Measurements from ENCODE around the gene TMEM72.

DNA sequence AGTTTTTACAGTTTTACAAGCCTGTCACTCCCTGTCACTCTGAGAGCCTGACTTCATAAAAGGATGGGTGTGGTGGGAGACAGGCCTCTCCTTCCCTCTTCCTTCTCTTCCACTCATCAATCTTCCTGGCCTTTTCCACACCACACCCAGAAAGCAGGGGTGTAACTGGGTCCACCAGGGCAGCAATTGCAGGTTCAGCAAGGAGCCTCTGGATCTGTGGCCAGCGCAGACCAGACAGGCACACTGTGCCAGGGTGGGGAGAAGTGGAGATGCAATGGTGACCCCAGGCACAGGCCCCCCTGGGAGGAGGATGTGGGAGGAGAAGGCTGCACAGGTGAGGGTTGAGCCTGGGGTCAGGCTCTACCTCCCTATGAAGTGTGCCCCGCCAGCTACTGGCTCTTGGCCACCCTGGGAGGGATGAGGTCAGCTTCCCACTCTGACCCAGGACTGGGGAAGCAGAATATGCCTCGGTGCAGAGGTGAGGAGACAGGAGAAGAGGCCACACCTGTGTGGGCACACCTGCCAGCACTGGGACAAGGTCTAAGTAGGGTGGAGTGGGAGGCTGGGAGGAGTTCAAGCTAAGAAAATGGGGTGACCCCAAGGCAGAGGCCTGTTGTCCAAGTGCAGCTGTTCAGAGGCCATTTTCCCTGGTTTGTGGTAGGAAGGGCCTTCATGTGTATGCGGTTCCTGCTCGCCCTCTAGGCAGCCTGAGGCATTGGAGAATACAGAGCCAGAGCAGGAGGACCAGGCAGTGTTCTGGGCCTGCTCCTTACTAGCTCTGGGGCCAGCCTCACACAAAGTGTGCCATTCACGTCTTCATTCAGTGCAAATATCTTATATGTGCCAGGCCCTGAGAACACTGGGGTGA lies 20.2 kb upstream of the TMEM72 start:
- TF ChIP-seq, protein P1, sequence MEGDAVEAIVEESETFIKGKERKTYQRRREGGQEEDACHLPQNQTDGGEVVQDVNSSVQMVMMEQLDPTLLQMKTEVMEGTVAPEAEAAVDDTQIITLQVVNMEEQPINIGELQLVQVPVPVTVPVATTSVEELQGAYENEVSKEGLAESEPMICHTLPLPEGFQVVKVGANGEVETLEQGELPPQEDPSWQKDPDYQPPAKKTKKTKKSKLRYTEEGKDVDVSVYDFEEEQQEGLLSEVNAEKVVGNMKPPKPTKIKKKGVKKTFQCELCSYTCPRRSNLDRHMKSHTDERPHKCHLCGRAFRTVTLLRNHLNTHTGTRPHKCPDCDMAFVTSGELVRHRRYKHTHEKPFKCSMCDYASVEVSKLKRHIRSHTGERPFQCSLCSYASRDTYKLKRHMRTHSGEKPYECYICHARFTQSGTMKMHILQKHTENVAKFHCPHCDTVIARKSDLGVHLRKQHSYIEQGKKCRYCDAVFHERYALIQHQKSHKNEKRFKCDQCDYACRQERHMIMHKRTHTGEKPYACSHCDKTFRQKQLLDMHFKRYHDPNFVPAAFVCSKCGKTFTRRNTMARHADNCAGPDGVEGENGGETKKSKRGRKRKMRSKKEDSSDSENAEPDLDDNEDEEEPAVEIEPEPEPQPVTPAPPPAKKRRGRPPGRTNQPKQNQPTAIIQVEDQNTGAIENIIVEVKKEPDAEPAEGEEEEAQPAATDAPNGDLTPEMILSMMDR (IDR thresholded peaks at IDR 0.05; ENCODE audit: insufficient read depth, low read length, poor library complexity, severe bottlenecking): no peak
- no peak for TF ChIP-seq EZH2phosphoT487 (conservative IDR thresholded peaks at IDR 0.05; ENCODE audit: low read length)

All from SU-DHL-6 (cell line).